HG03378 (cell line): ENCODE results near the gene MRPL28.
"Not testable (repeated sequence)": the region's sequence is repeated elsewhere in the genome, so short reads cannot be mapped to it uniquely, and the experiment has no call there.

Experiments
- ATAC-seq: cut with Tn5 transposase; IDR thresholded peaks from one replicate; pipeline ENCODE4 v1.9.1; 2021; ENCODE audit warnings: mild to moderate bottlenecking, moderate library complexity; ENCODE audit not compliant: unreplicated experiment

Gene MRPL28

DNA sequence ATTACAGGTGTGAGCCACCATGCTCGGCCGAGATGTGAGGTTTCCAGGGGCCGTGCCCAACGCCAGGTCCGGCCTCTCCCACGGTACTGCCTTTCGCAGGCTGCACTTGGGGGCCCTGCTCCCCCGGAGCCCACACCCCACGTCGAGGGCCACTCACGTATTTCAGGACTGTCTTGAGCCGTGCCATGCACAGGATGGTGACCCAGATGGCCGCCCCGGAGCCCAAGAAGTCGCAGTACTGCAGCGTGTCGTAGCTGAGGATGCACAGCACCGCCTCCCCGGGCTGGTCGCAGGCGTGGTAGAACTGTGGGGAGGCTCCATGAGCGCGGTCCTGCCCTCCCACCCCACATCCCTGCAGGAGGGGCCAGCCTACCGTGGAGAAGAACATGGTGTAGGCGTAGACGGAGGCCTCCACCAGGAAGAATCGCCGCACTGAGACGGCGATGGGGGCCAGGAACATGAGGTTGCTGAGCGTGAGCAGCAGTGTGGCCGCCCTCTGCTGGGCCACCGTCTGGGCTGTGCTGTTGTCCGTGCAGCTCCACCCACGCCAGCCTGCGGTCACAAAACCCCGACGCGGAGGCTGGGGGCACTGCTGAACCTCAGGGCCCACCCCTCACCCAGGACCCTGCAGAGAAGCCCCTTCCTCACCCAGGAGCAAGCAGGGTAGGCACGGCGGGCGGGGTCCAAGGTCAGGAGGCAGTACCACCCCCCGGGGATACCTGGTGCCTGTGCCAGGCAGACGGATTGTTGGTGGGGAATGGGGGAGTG, 3.7 kb upstream of the MRPL28 start:
- ATAC-seq: no peak

DNA sequence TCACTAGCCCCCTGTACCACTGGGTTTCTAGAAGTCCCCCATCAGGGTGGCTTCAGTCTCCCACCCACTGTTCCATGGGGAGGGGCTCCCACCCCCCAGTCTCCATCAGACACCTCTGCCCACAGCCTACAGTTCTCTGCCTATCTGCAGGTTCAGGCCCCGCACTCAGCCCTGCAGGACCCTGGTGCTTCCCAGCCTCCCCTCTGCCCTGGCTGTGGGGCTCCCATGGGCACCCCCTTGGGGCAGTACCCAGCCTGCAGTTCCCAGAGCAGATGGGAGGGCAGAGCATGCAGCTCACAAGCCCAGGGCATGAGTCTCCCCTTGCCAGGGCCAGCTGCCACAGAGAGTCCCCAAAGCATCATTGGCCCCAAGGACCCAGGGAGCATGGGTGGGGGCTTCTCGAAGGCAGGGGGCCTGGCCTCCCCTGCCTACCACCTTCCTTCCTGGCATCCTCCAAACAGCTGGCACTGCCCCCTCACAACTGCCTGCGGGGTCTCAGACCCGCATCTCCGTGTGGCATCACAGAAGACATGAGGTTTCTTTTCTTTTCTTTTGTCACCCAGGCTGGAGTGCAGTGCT, 2.8 kb upstream of the MRPL28 start:
- no peak for ATAC-seq

DNA sequence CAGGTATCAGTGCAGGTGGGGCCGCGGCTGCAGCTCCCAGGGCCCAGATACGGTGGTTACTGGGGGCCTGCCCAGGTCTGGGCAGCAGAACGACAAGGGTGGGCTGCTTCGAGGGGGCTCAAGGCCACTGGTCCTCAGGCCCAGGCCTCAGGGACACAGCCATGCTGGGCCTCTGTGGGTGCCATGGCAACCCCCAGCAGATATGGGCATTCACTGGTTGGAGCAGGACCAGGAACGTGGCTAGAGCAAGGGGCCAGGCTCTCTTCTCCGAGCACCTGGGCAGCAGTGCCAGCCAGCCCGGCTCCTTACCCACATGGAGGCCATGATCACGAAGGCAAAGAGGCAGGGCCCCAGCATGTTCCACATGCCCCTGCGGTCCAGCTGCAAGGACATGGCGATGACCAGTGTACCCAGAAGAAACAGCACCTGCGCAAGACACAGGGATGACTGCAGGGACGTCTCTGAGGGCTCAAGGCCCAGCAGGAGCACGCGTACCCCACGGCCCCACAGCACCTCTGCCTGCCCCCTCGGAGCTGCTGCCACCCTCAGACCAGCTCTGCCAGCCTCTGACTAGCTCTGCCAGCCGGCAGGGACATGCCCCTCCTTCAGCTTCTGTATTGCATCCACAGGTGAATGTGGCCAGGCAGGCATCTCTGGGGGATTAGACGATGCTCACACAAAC, 2.1 kb upstream of the MRPL28 start:
- ATAC-seq: no peak

DNA sequence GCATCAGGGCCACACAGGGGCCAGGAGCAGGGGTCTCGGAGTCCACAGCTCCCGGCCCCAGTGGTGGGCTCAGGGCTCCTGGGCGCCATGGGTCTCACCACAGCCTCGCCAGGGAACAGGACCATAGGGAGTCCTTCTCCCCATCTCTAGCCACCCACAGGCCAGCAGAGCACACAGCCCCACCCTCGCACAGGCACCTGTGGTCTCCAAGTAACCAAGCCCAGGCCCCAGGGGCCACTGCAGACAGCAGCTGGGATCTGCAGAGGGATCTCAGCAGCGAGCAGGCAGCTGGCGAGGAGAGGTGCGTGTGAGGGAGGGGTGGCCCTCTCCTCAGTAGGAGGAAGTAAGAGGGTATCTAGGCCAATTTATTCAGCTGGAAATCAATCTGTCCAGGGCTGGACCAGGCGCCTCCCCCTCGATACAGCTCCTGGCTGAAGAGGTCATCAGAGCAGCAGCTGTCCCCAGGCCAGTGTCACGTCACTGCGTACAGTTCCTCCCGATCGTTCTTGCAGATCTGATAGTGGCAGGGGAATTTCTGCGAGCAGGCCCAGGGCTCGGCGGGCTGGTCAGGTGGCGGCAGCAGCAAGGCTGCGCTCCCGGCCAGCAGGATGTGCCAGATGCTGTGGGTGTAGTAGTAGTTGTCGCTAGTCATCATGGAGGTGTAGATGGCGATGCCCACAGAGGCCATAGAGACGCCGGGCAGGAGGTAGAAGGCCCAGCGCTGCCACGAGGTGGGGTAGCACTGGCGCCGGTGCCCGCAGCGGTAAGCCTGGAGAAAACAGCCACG, 1.4 kb upstream of the MRPL28 start:
- ATAC-seq: no peak

DNA sequence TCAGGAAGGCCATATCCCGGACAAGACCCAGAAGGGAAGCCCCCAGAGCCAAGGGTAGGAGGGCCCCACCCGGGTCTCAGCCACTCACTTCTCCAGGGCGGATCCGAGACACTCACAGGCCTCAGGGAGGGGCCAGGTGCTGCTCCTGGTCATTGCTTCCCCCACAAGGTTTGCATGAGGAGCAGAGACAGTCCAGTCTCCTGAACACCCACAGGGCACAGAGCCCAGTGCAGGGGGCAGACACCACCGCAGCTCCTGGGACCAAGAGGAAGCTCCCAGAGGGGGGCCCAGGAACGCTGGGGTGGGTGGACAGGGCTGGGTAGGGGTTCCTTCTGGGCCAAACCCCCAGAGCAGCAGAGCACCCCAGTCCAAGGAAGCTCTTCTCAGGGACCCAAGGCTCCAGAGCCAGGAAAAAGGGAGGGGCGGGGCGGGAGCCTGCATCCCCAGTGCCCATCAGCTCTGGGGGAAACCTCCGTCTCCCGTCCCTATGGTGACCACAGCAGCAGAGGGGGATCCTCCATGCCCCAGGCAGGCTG, 709 bp upstream of the MRPL28 start:
- ATAC-seq: no peak

DNA sequence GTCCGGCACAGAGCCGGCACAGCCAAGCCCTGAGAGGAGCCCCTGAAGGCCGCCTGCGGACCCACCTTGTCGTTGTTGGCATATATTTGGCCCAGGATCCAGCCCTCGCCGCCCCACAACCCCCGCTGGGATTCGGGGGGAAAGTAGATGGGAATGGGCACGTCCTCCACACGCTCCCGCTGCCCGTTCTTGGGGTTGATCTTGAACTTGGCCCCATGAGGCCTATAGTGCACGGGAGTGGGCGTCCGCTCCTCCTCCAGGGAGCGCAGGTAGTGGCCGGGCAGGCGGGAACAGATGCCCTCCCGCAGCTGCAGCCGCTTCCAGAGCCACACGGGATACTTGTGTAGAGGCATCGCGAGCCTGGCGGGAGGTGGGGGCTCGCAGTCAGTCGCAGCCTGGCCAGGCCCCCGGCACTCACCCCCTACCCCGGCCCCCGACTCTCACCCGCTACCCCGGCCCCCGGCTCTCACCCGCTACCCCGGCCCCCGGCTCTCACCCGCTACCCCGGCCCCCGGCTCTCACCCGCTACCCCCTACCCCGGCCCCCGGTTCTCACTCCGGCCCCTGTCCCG, 387 bp downstream of the MRPL28 start:
- no peak for ATAC-seq

DNA sequence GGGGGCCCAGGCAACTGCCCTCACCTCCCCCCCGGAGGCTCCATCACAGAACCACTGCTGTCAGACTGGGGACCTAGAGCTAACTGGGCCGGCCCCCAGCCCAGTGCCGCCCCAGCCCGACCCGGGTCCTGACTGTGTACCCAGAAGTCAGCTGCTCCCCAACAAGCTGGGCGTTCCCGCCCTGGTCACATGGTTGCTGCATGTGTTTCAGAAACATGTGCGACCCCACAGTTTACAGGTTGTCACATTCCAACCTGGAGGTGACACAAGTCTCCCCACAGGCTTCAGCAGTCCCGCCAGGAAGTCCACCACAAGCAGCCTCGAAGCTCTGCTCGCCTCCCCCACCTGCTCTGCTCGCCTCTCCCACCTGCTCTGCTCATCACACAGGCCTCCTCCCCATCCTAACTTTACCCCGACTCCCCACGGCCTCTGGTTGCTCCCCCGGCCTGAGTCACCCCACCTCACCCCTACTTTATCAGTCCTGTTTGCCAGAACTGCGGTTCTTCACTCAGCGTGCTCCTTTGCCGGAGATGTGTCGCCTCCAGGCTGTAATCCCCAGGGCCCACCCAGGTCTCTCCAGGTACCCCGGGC, 968 bp downstream of the MRPL28 start:
- no peak for ATAC-seq

DNA sequence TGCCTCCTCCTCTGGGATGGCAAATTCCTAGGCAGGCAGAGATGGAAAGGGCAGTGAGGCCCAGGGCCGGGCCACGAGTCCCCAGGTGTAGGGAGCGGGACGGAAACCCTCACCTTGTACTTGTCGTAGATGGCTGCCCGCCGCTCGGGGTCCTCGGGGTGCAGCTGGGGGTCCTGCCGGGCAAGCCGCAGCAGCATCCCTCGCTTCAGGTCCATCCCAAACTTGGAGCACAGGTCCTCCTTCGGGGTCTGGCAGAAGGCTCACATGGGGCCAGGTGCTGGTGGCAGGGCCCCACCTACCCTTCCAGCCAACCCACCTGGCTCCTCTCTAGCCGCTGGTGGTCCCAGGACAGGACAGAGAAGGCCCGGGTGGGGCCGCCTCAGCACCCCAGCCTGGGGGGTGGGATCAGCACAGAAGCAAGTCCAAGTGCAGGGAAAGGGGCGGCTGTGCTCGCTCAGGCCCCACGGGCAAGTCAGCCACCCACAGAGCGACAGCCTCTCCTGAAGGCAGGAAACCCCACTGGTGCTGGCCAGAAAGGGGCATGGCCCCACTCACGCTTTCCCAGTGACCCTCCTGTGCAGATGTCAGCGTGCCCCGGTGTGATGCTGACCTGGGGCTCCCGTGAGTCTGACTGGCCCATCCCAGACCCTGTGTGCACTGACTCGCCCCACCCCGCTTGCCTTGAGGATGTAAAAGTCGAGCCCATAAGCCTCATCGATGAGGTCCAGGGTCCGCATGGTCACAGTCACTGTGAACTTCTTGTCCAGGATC, 1.8 kb downstream of the MRPL28 start:
- no peak for ATAC-seq

DNA sequence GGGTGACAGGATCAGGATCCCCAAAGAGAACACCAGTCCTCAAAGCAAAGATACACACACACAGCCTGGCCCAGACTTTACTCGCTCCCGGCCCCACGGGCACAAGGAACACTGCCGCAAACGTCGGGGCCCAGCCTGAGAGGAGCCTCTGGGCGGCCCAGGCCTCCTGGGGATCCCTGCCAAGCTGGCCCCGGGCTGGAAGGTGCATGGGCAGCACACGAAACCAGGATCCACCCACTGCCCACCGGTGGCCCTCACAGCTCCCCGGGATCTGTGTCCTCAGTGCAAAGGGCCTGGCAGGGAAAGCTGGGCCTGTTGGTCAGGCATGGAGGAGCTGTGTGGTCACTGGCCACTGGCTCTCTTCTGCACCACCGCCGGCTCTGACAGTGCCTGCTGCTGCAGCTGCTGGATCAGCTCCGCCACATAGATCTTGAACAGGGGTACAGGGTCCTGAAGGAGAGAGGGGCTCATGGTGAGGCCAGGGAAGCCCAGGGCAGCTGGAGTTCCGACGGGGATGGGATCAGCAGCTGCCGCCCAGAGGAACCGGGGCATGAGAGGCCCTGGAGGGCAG, 2.9 kb downstream of the MRPL28 start:
- ATAC-seq: no peak

DNA sequence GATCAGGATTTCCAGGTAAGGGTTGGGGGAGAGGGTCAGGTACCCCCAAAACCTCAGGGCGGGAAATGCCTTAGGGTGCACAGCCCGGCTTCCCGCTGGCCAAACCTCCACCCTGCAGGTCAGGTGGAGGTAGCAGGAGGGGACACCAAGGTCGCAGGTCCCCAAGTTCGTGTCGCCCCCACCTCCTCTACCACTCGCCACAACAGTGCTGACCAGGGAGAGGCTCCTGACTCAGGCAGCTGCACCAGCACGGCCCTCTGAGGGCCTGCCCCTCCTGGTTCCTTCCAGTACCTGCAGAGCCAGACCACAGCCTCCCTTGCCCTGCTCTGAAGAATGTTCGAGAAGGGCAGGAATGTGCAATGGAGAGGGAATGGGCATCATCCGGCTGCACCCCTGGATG, 3.9 kb downstream of the MRPL28 start:
- ATAC-seq: no peak

DNA sequence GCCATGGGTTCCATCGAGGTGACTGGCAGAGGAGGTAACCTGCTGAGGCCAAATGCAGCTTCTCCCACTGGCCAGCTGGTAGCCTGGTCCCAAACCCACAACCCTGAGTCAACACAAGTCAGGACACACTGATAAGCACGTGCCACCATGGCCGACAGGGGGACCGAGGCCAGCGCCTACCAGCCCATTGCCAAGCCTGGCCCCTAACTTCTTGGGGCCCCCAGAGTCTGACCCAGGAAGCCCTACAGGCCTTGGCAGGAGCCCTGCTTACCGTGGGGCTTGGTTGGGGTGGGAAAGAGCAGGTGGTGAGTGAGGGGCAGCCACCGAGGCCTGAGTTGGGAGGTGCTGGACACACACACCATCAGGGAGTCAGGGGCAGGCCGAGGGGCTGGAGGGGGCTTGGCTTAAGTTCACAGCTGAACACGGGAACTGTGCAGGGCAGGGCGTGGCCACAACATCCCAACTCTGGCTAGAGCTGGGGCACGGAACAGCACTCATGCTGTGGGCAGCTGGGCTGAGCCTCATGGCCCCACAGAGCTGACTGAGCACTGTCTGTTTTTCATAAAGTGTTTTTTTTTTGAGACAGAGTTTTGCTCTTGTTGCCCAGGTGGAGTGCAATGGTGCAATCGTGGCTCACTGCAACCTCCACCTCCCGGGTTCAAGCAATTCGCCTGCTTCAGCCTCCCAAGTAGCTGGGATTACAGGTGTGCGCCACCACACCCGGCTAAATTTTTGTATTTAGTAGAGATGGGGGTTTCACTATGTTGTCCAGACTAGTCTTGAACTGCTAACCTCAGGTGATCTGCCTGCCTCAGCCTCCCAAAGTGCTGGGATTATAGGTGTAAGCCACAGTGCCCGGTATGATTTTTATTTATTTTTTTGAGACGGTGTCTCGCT, 5.5 kb downstream of the MRPL28 start:
- ATAC-seq: no peak

DNA sequence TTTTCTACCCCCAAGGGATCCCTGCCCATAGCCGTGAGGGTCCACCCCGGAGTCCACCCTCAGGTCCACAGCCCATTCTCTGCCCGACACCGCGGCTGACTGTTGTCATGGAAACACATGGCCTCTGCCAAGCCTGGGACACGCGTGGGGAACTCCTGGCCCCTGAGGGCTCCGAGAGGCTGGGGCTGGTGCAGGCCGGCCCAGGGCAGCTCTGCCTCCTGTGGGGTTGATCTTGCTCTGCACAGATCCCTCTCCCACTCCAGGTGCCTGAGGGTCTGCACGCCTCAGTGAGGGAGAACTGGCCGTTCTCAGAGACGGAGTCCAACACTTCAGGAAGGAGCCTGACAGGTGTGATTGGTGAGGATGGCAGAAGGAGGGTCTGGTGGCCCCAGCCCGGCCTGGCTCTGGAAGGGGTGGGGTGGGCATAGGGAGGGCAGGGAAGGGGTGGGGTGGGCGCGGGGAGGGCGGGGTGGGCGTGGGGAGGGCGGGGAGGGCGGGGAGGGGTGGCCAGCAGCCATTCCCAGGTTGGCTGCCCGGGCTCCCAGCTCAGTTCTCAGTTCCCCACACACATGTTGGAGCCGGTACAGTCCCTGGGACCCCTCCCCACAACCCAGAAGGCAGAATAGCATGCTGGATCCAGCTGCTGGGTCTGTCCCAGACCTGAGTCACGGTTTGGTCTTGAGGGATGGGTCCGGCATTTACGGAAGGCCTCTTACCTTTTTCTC, 6.4 kb downstream of the MRPL28 start:
- ATAC-seq: no peak

DNA sequence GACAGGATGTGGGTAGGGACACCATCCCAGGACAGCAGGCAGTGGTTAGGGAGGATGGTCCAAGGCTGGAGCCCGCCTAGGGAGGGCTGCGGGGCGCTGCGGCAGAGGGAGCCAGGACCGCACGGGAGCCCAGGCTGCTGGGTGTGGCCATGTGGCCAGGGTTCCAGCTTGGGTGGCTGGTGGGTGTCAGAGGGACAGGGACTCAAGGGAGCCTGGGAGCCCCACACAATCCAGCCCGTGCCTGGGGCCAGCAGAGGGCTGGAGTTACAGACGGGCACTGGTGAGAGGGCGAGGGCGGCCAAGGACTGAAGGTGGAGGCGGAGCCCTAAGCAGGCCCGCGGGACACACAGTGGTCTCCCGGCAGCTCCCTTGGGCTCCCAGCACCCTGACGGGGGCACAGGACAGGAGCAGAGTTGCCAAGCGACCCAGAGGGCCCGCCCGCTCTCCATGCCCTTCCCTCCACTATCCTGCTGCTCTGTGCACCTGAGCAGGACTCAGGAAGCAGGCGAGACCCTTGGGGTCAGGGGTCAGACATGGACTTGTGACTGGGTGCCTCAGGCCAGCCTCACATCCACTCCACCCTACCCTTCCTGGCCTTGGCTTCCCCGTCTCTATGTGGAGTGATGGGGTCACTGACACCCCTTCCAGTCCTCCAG, 7.1 kb downstream of the MRPL28 start:
- ATAC-seq: no peak

DNA sequence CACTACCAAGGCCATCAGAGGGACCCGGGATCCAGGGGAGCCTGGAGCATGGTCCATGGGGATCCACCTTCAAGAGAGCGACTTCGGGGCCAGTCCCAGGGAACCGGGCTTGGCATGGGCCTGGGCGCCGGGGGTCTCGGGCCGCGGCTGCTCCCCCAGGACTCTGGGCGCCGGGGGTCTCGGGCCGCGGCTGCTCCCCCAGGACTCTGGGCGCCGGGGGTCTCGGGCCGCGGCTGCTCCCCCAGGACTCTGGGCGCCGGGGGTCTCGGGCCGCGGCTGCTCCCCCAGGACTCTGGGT, 7.7 kb downstream of the MRPL28 start:
- not testable (repeated sequence) for ATAC-seq

DNA sequence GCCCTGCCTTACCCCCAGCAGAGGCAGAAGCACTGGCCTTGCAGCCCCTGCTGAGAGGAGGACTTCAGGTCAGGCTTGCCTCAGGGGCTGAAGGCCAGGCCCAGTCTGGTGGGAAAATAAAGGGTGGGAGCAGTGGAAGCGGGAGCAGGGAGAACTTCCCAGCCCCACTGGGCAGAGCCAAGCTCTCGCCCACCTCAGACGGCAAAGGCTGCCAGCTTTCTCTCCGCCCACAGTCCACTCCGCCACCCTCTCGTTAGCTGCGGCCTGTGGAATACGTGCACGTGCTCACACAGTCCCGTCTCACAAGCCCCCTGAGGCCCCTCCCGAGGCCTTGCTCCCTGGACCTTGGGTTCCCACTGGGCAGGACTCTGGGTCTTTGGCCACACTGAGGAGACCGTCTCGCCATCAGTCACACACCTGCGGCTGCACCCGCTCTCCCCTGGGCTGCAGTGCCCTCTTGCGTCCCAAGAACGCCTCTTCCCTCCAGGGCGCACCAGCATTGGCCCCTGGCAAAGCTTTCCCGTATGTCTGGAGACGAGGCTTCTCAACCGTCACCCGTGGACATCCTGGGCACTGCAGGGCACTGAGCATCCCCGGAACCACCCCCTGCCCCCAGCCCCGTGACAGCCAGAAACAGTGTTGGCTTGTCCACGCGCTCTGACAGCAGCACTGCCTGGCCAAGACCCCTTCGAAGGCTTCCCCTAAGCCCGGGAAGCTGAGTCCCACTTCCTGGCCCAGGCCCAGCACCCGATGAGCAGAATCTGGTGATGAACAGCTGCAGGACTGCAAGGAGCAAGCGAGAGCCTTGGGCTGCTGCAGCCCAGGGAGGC, 8.3 kb downstream of the MRPL28 start:
- ATAC-seq: no peak

DNA sequence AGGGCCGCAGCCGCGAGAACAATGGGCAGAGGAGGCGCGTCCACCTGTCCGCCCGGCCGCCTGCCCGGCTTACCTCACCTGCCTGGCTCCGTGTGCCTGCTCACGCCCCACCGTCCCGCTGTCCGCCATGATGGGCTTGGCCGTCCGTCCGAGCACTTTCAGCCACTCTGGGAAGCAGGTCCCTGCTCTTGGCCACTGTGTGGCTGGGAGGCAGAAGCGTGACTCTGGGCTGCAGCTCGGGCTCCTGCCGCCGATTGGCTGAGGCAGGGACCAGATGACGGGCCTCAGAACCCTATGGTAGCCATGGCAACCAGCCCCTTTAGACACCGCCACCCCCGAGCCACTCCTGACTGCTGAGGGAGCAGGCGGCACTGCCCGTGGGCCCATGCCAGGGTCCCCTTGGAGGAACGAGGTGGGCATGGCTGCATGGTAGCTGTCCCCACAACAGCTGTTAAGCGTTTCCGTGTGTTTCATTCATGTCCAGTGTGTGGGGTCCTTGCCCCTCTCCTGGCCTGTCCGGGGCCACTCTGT, 8.9 kb downstream of the MRPL28 start:
- ATAC-seq: no peak
